ENCODE measurements around the gene TLN1.

Gene TLN1

GRCh38 chr9:35771943-35772342, 39.9 kb upstream of the TLN1 start:
- DNase-seq (ENCODE audit: low read depth, low spot score): no peak
- TF ChIP-seq, protein P1, sequence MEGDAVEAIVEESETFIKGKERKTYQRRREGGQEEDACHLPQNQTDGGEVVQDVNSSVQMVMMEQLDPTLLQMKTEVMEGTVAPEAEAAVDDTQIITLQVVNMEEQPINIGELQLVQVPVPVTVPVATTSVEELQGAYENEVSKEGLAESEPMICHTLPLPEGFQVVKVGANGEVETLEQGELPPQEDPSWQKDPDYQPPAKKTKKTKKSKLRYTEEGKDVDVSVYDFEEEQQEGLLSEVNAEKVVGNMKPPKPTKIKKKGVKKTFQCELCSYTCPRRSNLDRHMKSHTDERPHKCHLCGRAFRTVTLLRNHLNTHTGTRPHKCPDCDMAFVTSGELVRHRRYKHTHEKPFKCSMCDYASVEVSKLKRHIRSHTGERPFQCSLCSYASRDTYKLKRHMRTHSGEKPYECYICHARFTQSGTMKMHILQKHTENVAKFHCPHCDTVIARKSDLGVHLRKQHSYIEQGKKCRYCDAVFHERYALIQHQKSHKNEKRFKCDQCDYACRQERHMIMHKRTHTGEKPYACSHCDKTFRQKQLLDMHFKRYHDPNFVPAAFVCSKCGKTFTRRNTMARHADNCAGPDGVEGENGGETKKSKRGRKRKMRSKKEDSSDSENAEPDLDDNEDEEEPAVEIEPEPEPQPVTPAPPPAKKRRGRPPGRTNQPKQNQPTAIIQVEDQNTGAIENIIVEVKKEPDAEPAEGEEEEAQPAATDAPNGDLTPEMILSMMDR (IDR thresholded peaks at IDR 0.05; ENCODE audit: low read depth, low read length): no peak
- H3K4me3 ChIP-seq (ENCODE audit: low read depth, low read length): no peak overlapping the region
- in situ Hi-C loops (cut with HindIII; ENCODE audit: low sequenced_read_pairs): no loop called here

DNA sequence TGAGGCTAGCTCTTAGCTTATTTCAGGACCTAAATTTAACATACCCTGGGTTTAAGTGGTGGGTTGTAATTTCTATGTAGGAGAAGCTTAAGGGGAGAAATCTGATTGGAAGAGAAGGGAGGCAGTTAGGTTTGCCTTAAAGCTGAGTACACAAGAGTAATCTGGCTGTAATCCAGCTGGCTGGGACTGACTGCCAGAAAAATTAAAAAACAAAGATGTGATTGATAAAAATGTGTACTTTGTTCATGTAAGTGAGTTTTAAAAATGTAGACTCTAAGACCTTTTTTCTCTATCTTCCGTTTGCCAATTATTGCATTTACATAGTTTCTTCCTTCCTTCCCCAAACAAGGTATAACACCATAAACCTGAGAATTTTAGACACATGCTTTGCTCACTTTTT, 39.5 kb upstream of the TLN1 start:
- no peak for DNase-seq (ENCODE audit: low read depth, low spot score)

GRCh38 chr9:35771075-35771433, 39.1 kb upstream of the TLN1 start:
- in situ Hi-C loops (cut with HindIII; ENCODE audit: low sequenced_read_pairs): no loop called here

More for the DNA sequence above, 39.5 kb upstream of the TLN1 start:
- no peak overlapping the region for H3K4me3 ChIP-seq (ENCODE audit: low read depth, low read length)
- TF ChIP-seq, protein P1 (IDR thresholded peaks at IDR 0.05; ENCODE audit: low read depth, low read length): no peak
- in situ Hi-C loops (cut with HindIII; ENCODE audit: low sequenced_read_pairs): no loop called here

GRCh38 chr9:35769763-35770162, 37.8 kb upstream of the TLN1 start:
- no peak overlapping the region for H3K4me3 ChIP-seq (ENCODE audit: low read depth, low read length)
- in situ Hi-C loops (cut with HindIII; ENCODE audit: low sequenced_read_pairs): no loop called here
- DNase-seq (ENCODE audit: low read depth, low spot score): no peak
- TF ChIP-seq, protein P1 (IDR thresholded peaks at IDR 0.05; ENCODE audit: low read depth, low read length): no peak

More at GRCh38 chr9:35771075-35771433, 39.1 kb upstream of the TLN1 start:
- DNase-seq (ENCODE audit: low read depth, low spot score): no peak
- TF ChIP-seq, protein P1 (IDR thresholded peaks at IDR 0.05; ENCODE audit: low read depth, low read length): no peak
- H3K4me3 ChIP-seq (ENCODE audit: low read depth, low read length): no peak overlapping the region

DNA sequence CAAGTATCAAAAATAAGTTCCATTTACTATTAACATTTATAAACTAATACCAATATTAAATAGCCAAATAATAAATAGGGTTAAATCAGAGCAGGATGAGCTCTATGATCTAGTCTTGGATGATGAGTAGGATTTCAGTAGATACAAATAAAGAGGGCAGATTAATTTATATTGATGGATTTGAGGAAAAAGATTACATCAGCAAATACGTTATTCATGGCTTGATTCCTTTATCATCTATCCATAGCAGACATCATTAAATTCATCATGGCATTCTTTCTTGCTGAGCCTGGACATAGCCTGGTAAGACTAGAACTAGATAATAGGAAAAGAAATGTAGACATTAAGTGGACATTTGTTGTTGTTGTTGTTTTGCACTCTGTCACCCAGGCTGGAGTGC, 35.5 kb upstream of the TLN1 start:
- in situ Hi-C loops (cut with HindIII; ENCODE audit: low sequenced_read_pairs): no loop called here
- DNase-seq (ENCODE audit: low read depth, low spot score): no peak
- no peak overlapping the region for H3K4me3 ChIP-seq (ENCODE audit: low read depth, low read length)
- TF ChIP-seq, protein P1 (IDR thresholded peaks at IDR 0.05; ENCODE audit: low read depth, low read length): no peak

DNA sequence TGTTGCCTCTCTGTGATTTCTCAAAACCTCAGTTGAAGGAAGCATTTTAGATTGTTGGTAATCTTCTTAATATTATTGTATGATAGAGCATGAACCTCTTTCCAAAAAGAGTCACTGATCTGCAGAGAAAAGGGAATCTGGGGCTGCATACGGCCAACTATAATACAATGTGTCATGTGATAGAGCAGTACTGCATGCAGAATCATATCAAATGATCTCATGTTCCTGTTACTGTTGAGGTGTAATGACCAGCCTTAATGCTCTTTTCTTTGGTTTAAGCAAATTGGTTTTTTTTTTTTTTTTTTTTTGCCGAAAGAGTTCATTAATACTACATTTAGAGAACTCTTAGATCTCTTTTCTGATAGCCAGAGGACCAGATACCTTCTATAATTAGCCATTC, 35.0 kb upstream of the TLN1 start:
- TF ChIP-seq, protein P1 (IDR thresholded peaks at IDR 0.05; ENCODE audit: low read depth, low read length): no peak
- DNase-seq (ENCODE audit: low read depth, low spot score): no peak
- no peak overlapping the region for H3K4me3 ChIP-seq (ENCODE audit: low read depth, low read length)
- in situ Hi-C loops (cut with HindIII; ENCODE audit: low sequenced_read_pairs): no loop called here

- TF ChIP-seq, protein P1 (IDR thresholded peaks at IDR 0.05; ENCODE audit: low read depth, low read length): no peak
- in situ Hi-C loops (cut with HindIII; ENCODE audit: low sequenced_read_pairs): no loop called here
- H3K4me3 ChIP-seq (ENCODE audit: low read depth, low read length): no peak overlapping the region
- DNase-seq (ENCODE audit: low read depth, low spot score): no peak
Measured at GRCh38 chr9:35763803-35764202, 31.8 kb upstream of the TLN1 start.
